HG03097 (cell line): ENCODE results near the gene COCH.

ENCODE experiments used
- ATAC-seq: cut with Tn5 transposase; IDR thresholded peaks from one replicate; pipeline ENCODE4 v1.9.1; 2021; ENCODE audit not compliant: unreplicated experiment, low FRiP score

COCH gene

GRCh38 chr14:30874120-30874998, at the start of gene COCH:
Gene COCH, plus strand, starts transcription at chr14:30874559. Its CDS starts 380 bp downstream, at chr14:30874939.
- peak; percentile 62 for ATAC-seq

GRCh38 chr14:30826070-30826469, 48.3 kb upstream of the COCH start:
- ATAC-seq: no peak

DNA sequence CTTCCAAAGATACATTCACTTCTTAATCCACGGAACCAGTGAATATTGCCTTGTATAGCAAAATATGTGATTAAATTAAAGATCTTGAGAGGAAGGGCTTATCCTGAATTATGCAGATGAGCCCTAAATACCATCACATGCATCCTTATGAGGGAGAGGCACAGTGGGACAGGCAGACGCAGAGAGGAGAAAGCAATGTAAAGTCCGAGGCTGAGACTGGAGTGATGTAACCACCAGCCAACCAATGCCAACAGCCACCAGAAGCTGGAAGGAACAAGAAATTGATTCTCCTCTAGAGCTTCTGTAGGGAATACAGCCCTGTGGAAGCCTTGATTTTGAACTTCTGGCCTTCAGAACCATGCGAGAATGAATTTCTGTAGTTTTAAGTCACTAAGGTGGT, 44.5 kb upstream of the COCH start:
- ATAC-seq: no peak

GRCh38 chr14:30834353-30834752, 40.0 kb upstream of the COCH start:
- no peak for ATAC-seq

- no peak for ATAC-seq
Measured at GRCh38 chr14:30838351-30838750, 36.0 kb upstream of the COCH start.

DNA sequence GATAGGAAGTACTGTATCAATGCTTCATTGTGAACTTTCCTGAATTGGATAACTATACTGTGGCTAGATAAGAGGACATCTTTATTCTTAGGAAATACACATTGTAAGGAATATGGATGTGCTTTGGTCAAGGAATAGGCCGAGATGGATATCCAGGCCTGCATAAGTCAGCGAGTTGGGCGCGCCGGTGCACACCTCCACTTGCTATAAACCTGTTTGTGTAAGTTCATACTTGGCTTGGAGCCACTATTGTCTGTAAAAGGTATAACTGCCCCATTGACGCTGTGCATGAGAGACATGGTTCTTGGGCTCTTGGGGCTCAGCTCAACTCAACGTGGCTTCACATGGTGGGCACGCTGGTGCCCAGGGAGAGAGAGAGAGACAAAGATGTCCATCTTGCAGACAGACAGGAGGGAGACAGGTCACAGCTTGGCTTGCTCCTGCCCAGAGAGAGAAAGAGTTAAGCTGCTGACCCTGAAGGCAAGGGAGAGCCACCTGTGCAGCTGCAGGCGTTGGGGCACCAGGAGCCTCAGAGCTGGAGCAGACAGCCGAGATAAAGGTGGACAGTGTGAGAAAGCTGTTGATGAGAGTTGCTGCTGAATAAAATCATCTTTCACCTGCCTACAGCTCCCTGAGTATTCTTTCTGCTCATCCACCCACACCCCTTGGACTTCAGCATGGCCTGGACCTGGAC, 34.1 kb upstream of the COCH start:
- no peak for ATAC-seq

- ATAC-seq: no peak
Measured at GRCh38 chr14:30842431-30842830, 31.9 kb upstream of the COCH start.

GRCh38 chr14:30848449-30849240, 25.7 kb upstream of the COCH start:
- ATAC-seq: peak; percentile 29

- peak; percentile 81 for ATAC-seq
Measured at GRCh38 chr14:30849354-30849753, 25.0 kb upstream of the COCH start.

GRCh38 chr14:30849983-30850382, 24.4 kb upstream of the COCH start:
- ATAC-seq: no peak

DNA sequence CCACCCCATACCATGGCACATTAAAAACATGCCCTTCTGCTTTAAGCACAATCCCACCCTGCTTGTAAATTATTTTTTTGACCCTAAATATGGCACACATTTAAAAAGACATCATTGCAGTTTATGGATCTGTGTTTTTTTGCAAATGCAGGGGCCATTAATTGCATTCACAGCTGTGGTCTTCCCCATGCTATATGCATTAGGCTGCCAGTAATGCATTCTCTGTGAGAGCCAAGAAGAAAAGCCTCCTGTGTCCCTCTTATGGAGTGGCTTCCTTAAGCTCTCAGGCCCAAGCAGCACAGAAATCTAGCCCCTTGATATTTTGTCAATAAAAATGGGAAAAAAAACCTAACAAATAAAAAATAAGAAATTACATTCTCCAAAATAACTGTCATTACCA, 20.4 kb upstream of the COCH start:
- ATAC-seq: no peak

- ATAC-seq: no peak
Measured at GRCh38 chr14:30854492-30854891, 19.9 kb upstream of the COCH start.

- peak; percentile 48 for ATAC-seq
Measured at GRCh38 chr14:30855345-30856037, 18.9 kb upstream of the COCH start.

GRCh38 chr14:30861200-30861599, 13.2 kb upstream of the COCH start:
- no peak for ATAC-seq

DNA sequence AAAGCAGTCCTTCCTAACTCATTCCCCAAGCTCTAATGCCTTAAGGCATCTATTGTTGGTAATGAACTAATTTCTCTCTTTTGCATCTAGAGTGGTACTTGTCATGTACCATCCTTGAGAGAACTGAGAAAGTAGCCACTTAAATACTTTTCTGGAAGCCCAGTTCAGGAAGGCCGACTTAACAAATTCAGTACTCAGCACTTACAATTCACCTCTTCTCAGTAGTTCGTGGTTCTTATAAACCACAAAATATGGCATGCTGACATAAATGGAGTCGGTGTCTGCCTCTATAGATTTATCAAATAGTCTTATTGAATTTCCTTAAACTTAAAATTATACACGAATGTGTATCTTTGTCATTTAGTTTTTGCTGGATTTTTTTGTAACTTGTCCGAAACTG, 9.4 kb upstream of the COCH start:
- no peak for ATAC-seq

DNA sequence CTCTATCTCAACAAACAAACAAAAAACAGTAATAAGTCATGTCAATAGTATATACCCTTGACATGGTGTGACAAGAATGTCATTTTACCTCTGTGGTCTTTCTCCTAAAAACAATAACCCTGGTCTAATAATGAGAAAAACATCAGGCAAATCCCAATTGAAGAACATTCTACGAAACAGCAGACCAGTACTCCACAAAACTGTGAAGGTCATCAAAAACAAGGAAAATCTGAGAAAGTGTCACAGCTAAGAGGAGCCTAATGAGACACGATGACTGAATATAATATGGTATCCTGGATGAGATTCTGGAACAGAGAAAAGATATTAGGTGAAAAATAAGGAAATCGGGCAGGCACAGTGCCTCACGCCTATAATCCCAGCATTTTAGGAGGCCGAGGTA, 5.6 kb upstream of the COCH start:
- ATAC-seq: no peak

- ATAC-seq: no peak
Measured at GRCh38 chr14:30869551-30870155, 4.7 kb upstream of the COCH start.

DNA sequence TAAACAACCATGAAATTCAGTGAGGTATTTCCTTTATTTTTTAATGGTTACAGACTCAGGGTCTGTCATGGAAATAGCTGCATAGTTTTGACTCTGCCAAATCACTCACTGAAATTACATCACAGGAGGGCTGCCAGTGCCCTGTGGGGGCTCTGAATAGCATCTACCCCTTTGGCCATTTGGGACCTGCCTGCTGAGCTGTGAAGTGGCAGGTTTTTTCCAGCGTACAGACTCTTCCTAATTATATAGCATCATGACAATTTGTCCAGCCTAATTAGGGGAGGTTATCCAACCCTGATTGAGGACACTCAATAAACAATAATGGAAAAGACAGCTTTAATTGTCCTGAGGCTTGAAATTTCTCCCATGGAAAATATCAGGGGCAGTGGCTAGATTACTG, 1.8 kb upstream of the COCH start:
- no peak for ATAC-seq

GRCh38 chr14:30873308-30874119, 845 bp upstream of the COCH start:
- no peak for ATAC-seq
